ENCODE data around the gene TMCO2.

- no peak for TF ChIP-seq CTCF (IDR thresholded peaks at IDR 0.05; ENCODE audit: poor library complexity)
- TF ChIP-seq EZH2phosphoT487 (IDR thresholded peaks at IDR 0.05; ENCODE audit: low read depth, severe bottlenecking, unreplicated experiment), result no peak
- TF ChIP-seq EZH2 (IDR thresholded peaks at IDR 0.05; ENCODE audit: borderline replicate concordance), result no peak
Measured at GRCh38 chr1:40267767-40268187, 20.0 kb downstream of the TMCO2 start.

Measured in hepatocyte (in vitro differentiated cells).